HepG2 (cell line): ENCODE data around the gene TSGA10IP. TPM values are rescaled to one million over a fixed set of nuclear protein-coding genes. Genes with fewer than 3 reads are reported as not detected.

ENCODE experiments used
- DR1 ChIP-seq: sonication (generic); formaldehyde crosslinking; IDR thresholded peaks from 2 replicates; pipeline ENCODE4 v1.8.0; 2021; ENCODE audit warnings: mild to moderate bottlenecking, missing genetic modification reagents, inconsistent platforms
- ELK4 ChIP-seq: sonication (generic); formaldehyde crosslinking; IDR thresholded peaks from 2 replicates; pipeline ENCODE4 v1.9.0; 2021; ENCODE audit warnings: missing genetic modification reagents, borderline replicate concordance
- MED8 ChIP-seq: sonication (generic); formaldehyde crosslinking; IDR thresholded peaks from 2 replicates; pipeline ENCODE4 v1.8.1; 2023; ENCODE audit warnings: mild to moderate bottlenecking, missing genetic modification reagents; ENCODE audit not compliant: insufficient replicate concordance
- MXD1 ChIP-seq: sonication (generic); formaldehyde crosslinking; IDR thresholded peaks from 2 replicates; pipeline ENCODE4 v1.4.0; 2020; ENCODE audit warnings: mild to moderate bottlenecking, missing genetic modification reagents
- MXD4 ChIP-seq: IDR thresholded peaks from 2 replicates; pipeline ENCODE4 v1.6.1; 2016; ENCODE audit warnings: mild to moderate bottlenecking, missing biosample characterization, missing genetic modification reagents
- MXI1 ChIP-seq: IDR thresholded peaks from 3 replicates; pipeline ENCODE4 v1.6.1; 2012; ENCODE audit warnings: low read depth, low read length, inconsistent platforms, borderline replicate concordance
- PATZ1 ChIP-seq: sonication (generic); formaldehyde crosslinking; IDR thresholded peaks from 2 replicates; pipeline ENCODE4 v1.4.0; 2020; ENCODE audit warnings: missing genetic modification reagents
- PLRG1 ChIP-seq: fragments of 450-650 bp; conservative IDR thresholded peaks from 2 replicates; pipeline ENCODE4 v1.6.1; 2016
- RBAK ChIP-seq: sonication (generic); formaldehyde crosslinking; IDR thresholded peaks from 2 replicates; pipeline ENCODE4 v1.5.1; 2020; ENCODE audit warnings: mild to moderate bottlenecking, missing genetic modification reagents
- RFX3 ChIP-seq: IDR thresholded peaks from 2 replicates; pipeline ENCODE4 v1.6.1; 2016; ENCODE audit warnings: missing biosample characterization, missing genetic modification reagents
- TBP ChIP-seq: sonication (generic); formaldehyde crosslinking; IDR thresholded peaks from 2 replicates; pipeline ENCODE4 v1.5.0; 2020; ENCODE audit warnings: missing genetic modification reagents
- U2AF2 ChIP-seq: fragments of 200-400 bp; formaldehyde crosslinking; IDR thresholded peaks from 2 replicates; pipeline ENCODE4 v1.6.1; 2017; ENCODE audit warnings: low read depth, mild to moderate bottlenecking, low read length
- XRCC5 ChIP-seq: fragments of 200-400 bp; formaldehyde crosslinking; optimal IDR thresholded peaks from 2 replicates; pipeline ENCODE3; 2017; ENCODE audit warnings: mild to moderate bottlenecking, low read length
- ZNF142 ChIP-seq: sonication (generic); formaldehyde crosslinking; IDR thresholded peaks from 2 replicates; pipeline ENCODE4 v1.4.0; 2020; ENCODE audit warnings: missing genetic modification reagents
- ZNF160 ChIP-seq: sonication (generic); formaldehyde crosslinking; IDR thresholded peaks from 2 replicates; pipeline ENCODE4 v1.8.0; 2022; ENCODE audit warnings: mild to moderate bottlenecking, inconsistent platforms, missing genetic modification reagents
- ZNF256 ChIP-seq: sonication (generic); formaldehyde crosslinking; conservative IDR thresholded peaks from 2 replicates; pipeline ENCODE4 v1.4.0; 2020; ENCODE audit warnings: missing genetic modification reagents
- ZNF350 ChIP-seq: sonication (generic); formaldehyde crosslinking; IDR thresholded peaks from 2 replicates; pipeline ENCODE4 v1.4.0; 2020; ENCODE audit warnings: mild to moderate bottlenecking, low read depth, missing genetic modification reagents, borderline replicate concordance
- ZNF382 ChIP-seq: sonication (generic); formaldehyde crosslinking; IDR thresholded peaks from 2 replicates; pipeline ENCODE4 v1.5.0; 2020; ENCODE audit warnings: missing genetic modification reagents, mild to moderate bottlenecking, borderline replicate concordance
- ZNF44 ChIP-seq: sonication (generic); formaldehyde crosslinking; IDR thresholded peaks from 2 replicates; pipeline ENCODE4 v1.5.1; 2020; ENCODE audit warnings: mild to moderate bottlenecking, missing genetic modification reagents
- ZNF749 ChIP-seq: sonication (generic); formaldehyde crosslinking; IDR thresholded peaks from 2 replicates; pipeline ENCODE4 v1.8.0; 2022; ENCODE audit warnings: mild to moderate bottlenecking, missing genetic modification reagents, moderate library complexity, borderline replicate concordance
- polyA plus RNA-seq, 8 experiments: library from polyadenylated mRNA; depleted of rRNA in 3 of 8; stranded (reverse) in 7 of 8; unstranded in 1 of 8; fragments of >200 nt; fragmentation: Illumina TruSeq in 4 of 8; extraction: Trizol in 4 of 8; gene quantifications; 2 replicates each; pipeline versions ENCODE4 v1.2.1 to v1.2.3, GENCODE V29; 2011 to 2016; ENCODE audit warnings: low read depth in 4 of 8, missing spikeins in 1 of 8, mixed read lengths in 1 of 8; ENCODE audit not compliant: insufficient read depth in 1 of 8
- total RNA-seq, 5 experiments: library from RNA; depleted of rRNA; stranded (reverse); fragments of >200 nt; fragmentation: Illumina TruSeq; extraction: Trizol; gene quantifications; 2 replicates each; pipeline ENCODE4 v1.2.3, GENCODE V29; 2016; ENCODE audit warnings: low read depth in 1 of 5

TSGA10IP gene
- total and polyA plus RNA-seq, 2 of the 13 experiments (the other 11 are each of a cell fraction or from before 2014, with no cell fraction given): not detected

- TF ChIP-seq PATZ1 (0 out of 2 replicates have a peak, but pooled peaks have one; percentile 41), RFX3 (CRISPR knock-in tag) (no peak; the same call in 1 of the 2 replicates), MED8 (CRISPR knock-in tag) (peak; percentile 65), DR1 (CRISPR knock-in tag) (peak; percentile 84), ELK4 (no peak), ZNF749 (CRISPR knock-in tag) (no peak; the same call in 1 of the 2 replicates), ZNF256 (CRISPR knock-in tag) (no peak), ZNF350 (CRISPR knock-in tag) (peak; percentile 69; the same call in 1 of the 2 replicates), MXI1 (peak; percentile 88; the same call in 2 of the 3 replicates), U2AF2 (no peak), MXD1 (CRISPR knock-in tag) (peak; percentile 54; the same call in 1 of the 2 replicates), MXD4 (peak; percentile 38; the same call in 1 of the 2 replicates), PLRG1 (no peak), ZNF44 (CRISPR knock-in tag) (peak; percentile 93), ZNF160 (CRISPR knock-in tag) (no peak), XRCC5 (peak; percentile 75), ZNF142 (no peak), TBP (CRISPR knock-in tag) (no peak), ZNF382 (no peak), RBAK (CRISPR knock-in tag) (no peak)
Measured at GRCh38 chr11:65961267-65962140, 16.2 kb downstream of the TSGA10IP start, which contains the start of gene SART1 (continued).
